Measurements from ENCODE around the gene RPRD1B. TPM values are rescaled to one million over a fixed set of nuclear protein-coding genes. Genes with fewer than 3 reads are reported as not detected.
A peak's percentile ranks its signal among the peaks of the same experiment; 100 is the strongest.

RPRD1B gene
- total RNA-seq, 1 donor from 2014 or later, result 16.4 TPM

DNA sequence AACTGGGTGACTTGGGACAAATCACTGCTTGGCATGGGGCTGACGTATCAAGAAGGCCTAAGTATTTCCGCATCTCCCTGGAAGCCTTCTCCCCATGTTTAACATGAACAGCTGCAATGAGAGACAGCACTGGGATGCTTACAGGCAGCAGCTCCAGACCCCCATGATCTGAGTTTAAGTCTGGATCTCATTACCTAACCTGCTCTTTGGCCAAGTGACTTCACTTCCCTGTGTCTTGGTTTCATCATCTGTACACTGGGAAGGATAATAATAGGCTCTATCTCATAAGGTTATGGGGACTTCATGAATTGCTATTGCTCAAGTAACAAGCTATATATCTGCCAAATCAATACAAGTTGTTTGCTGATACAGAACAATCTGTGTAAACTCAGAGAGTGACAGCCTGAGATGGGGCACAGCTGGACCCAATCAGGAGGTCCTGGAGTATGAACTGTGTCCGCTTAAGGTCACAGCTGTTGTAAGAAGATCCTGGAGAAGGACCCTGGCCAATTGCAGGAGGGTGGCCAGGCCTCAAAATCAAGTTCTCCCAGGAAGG, 75.5 kb downstream of the RPRD1B start:
- intact Hi-C loops (cut with DNase I), result loop anchor here (2.0 kb wide), 1 partner anchor 58 kb away; no protein-coding TSS in a partner anchor
- peak overlapping the region; percentile 86 to 88 for H3K27ac ChIP-seq

DNA sequence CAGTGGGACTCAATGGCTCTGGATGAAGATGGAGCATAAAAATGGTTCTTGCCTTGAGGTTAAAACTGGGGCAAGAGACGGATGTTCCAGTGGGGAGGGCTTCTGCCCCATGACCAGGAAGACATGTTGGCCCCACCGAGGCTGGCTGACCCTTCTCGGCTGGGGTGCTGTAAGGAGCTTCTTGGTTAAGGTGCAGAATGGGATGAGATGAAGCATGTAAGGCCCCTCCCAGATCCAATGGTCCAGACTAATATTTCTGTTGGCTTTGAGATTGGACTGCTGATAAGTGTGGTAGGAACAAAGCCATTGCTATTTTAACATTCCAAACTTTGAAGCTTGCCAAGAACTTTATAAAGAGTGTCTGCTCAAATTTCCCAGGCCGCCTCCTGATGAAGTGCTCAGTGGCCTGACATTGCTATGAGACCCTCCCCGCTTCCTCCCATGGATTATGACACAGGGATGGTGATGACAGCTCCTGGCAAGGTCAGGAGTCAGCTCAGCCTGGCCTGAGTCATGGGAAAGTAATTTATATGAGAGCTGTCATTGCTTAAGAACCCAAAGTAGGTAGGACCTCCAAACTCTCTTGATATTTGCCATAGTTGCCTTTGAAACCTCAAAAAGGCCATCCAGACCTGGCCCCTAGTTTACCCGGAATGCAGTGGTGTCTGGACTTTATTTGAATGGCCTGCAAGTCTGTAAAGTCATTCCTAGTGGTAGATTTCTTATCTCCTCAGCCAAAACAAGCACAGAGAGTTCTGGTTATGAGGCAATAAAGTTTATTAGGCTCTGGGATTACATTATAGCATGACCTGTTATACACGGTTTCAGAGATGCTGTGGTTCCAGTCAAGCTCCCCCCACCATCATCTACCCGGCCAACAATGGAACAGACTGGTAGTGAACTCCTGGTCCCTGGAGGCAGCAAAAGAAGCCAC, 76.3 kb downstream of the RPRD1B start:
- peak overlapping the region; percentile 86 to 88 for H3K27ac ChIP-seq

More for the DNA sequence above, 75.5 kb downstream of the RPRD1B start:
- TF ChIP-seq, protein P1, sequence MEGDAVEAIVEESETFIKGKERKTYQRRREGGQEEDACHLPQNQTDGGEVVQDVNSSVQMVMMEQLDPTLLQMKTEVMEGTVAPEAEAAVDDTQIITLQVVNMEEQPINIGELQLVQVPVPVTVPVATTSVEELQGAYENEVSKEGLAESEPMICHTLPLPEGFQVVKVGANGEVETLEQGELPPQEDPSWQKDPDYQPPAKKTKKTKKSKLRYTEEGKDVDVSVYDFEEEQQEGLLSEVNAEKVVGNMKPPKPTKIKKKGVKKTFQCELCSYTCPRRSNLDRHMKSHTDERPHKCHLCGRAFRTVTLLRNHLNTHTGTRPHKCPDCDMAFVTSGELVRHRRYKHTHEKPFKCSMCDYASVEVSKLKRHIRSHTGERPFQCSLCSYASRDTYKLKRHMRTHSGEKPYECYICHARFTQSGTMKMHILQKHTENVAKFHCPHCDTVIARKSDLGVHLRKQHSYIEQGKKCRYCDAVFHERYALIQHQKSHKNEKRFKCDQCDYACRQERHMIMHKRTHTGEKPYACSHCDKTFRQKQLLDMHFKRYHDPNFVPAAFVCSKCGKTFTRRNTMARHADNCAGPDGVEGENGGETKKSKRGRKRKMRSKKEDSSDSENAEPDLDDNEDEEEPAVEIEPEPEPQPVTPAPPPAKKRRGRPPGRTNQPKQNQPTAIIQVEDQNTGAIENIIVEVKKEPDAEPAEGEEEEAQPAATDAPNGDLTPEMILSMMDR (IDR thresholded peaks at IDR 0.05), result no peak
- H3K4me1 ChIP-seq, result peaks cover 12 to 43% of the 10 kb centered on the region in 2 donors
- no peaks in the 10 kb centered on the region for H3K36me3 ChIP-seq
- no peak for DNase-seq (ENCODE audit: low spot score in 2 of 2)
- H3K9me3 ChIP-seq, result no peaks in the 10 kb centered on the region
- H3K4me3 ChIP-seq, result no peak overlapping the region
- no peaks in the 10 kb centered on the region for H3K27me3 ChIP-seq

DNA sequence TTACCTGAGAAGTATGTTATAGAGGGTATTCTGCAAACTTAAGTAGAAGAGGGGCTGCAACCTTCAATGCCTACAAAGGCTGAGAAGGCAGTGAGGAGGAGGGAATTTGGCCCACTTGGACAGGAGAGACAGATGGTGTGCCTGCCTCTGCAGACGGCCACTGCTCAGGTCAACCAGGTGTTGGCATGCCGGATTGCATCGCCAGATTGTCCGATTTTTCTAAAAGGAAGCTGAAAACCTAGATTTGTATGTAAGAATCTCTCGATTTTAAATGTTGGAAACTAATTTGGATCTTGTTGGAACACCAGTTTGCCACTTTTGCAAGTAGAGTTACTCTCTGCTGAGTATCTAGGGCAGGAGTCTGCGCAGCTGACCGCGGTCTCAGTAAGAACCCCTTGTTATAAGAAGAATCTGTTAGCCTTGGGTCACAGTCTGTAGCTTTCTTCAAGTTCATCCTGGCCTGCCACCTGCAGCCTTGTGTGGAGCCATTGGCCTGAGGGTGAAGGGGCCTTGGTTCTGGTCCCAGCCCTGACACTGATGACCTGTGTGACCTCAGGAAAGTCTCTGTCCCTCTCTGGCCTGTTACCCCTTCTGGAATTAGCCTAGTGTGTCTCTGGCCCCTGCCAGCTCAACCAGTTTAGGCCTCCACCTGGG, 77.1 kb downstream of the RPRD1B start:
- Histone ChIP-seq H3K27ac (peak overlapping the region; percentile 86 to 88), H3K36me3 (no peaks in the 10 kb centered on the region), H3K4me3 (no peak overlapping the region), H3K27me3 (no peaks in the 10 kb centered on the region), H3K9me3 (no peaks in the 10 kb centered on the region), H3K4me1 (peaks cover 12 to 43% of the 10 kb centered on the region in 2 donors)
- intact Hi-C loops (cut with DNase I), result loop anchor here (1.0 to 5.0 kb wide), 3 partner anchors 15 to 42 kb away; no protein-coding TSS in a partner anchor
- TF ChIP-seq, protein P1 (IDR thresholded peaks at IDR 0.05), result no peak
- no peak for DNase-seq (ENCODE audit: low spot score in 2 of 2)

More for the DNA sequence above, 76.3 kb downstream of the RPRD1B start:
- no peak overlapping the region for H3K4me3 ChIP-seq
- H3K27me3 ChIP-seq, result no peaks in the 10 kb centered on the region
- H3K9me3 ChIP-seq, result no peaks in the 10 kb centered on the region
- H3K4me1 ChIP-seq, result peaks cover 12 to 43% of the 10 kb centered on the region in 2 donors
- no peaks in the 10 kb centered on the region for H3K36me3 ChIP-seq
- TF ChIP-seq, protein P1 (IDR thresholded peaks at IDR 0.05), result no peak
- intact Hi-C loops (cut with DNase I), result loop anchor here (1.0 to 5.0 kb wide), 4 partner anchors 15 to 57 kb away; no protein-coding TSS in a partner anchor
- peak in 1 of 2 donors; percentile 94 for DNase-seq (ENCODE audit: low spot score in 2 of 2)

DNA sequence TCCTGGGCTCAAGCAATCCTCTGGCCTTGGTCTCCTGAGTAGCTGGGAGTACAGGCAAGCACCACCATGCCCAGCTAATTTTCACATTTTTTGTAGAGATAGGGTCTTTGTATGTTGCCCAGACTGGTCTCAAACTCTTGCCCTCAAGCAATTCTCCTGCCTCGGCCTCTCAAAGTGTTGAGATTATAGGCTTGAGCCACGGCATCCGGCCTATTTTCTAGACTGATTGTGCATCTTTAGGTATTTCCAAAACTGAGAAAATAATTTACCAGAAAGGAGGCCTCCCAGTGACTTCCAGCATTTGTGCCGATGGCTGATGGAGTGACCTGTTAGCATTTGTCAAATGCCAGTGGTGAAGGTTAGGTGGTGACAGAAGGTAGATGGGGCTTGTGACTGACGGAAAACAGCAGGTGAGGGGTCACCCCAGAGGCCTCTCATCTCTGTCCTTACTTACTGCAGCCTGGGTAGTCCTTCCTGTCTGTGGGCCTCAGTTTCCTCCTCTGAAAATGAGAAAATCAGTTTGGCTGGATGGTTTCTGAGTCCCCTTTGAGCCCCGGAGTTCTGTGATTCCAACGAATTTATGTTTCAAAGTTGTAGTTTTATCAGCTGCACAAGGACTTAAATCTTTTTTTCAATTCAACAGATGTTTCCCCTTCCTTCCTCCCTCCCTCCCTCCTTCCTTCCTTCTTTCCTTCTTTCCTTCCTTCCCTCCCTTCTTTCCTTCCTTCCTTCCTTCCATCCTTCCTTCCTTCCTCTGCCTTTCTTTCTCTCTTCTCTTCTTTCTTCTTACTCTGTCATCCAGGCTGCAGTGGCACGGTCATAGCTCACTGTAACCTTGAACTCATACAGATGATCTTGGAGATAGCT, 78.1 kb downstream of the RPRD1B start:
- H3K4me1 ChIP-seq, result peaks cover 12 to 43% of the 10 kb centered on the region in 2 donors
- no peaks in the 10 kb centered on the region for H3K27me3 ChIP-seq
- TF ChIP-seq, protein P1 (IDR thresholded peaks at IDR 0.05), result no peak
- H3K4me3 ChIP-seq, result no peak overlapping the region
- no peak for DNase-seq (ENCODE audit: low spot score in 2 of 2)
- intact Hi-C loops (cut with DNase I), result loop anchor here (2.0 to 5.0 kb wide), 2 partner anchors 39 to 41 kb away; no protein-coding TSS in a partner anchor
- H3K9me3 ChIP-seq, result no peaks in the 10 kb centered on the region
- H3K36me3 ChIP-seq, result no peaks in the 10 kb centered on the region
- peak overlapping the region; percentile 86 to 88 for H3K27ac ChIP-seq
